Left lobe of liver (tissue), 2 donors: Measurements from ENCODE around the gene OR4D1. TPM values are rescaled to one million over a fixed set of nuclear protein-coding genes. Genes with fewer than 3 reads are reported as not detected.
A peak's percentile ranks its signal among the peaks of the same experiment; 100 is the strongest.
"Not testable (repeated sequence)": the region's sequence is repeated elsewhere in the genome, so short reads cannot be mapped to it uniquely, and the experiment has no call there.

Experiments
- ATAC-seq: fragments of 200-7000 bp; cut with Tn5 transposase; one replicate; pipeline ENCODE4 v1.9.1; 2020; ENCODE audit warnings: mild to moderate bottlenecking, moderate library complexity
- DNase-seq: peaks from one replicate; pipeline ENCODE4 v3.0.0-alpha.2; 2020; ENCODE audit warnings: low spot score
- total RNA-seq: library from RNA; stranded (reverse); gene quantifications from one replicate; pipeline ENCODE4 v1.2.1, GENCODE V29; 2021
- donor health status: DM: no; HTN: no; CAD: no; lungs with moderate emphysema.
- donor health status: DM: no; HTN: yes; CAD: no.

OR4D1 gene
- not detected for total RNA-seq

DNA sequence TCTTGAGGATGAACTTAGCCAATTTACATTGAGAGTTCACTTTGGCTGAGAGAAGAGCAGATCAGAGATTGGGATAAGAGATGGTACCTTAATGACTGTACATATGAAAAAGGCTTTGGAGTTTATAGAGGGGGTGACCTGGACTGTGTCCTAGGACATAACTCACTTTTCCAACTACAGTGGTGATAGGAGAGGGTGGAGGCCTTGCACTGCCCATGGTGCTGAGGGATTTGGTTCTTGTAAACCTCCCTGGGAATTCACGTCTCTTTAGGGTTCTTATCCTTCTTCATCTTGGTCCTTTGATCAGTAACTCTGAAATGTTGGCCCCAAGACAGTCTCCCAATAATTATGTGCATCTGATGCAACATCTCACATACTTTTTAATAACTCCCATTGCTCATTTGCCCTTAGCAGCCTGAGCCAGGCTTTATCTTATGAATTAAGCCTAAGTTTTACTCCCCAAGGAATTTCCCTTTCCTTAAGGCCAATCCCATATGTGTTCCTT, at the start of gene OR4D1:
OR4D1 (plus strand) TSS at position 455 of the 505 bp plus-strand sequence. CDS start 6,770 bp downstream, outside the sequence.
- DNase-seq = no peak
- no peak for ATAC-seq

- no peak for DNase-seq
- no peak for ATAC-seq
Observed at GRCh38 chr17:58100506-58100905, 47.7 kb upstream of the OR4D1 start.

DNA sequence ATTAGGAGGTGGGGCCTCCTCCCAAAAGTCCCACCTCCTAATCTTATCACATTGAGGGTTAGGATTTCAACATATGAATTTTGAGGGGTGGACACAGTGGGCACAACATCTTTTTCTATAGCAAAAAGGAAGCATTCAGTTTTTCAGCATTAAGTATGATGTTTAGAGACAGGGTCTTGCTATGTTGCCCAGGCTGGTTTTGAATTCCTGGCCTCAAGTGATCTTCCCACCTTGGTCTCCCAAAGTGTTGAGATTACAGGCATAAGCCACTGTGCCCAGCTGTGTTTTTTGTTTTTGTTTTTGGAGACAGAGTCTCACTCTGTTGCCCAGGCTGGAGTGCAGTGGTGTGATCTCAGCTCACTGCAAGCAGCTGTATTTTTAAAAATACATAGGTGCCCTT, 46.3 kb upstream of the OR4D1 start:
- not testable (repeated sequence) for DNase-seq, ATAC-seq

GRCh38 chr17:58105093-58105492, 43.1 kb upstream of the OR4D1 start:
- ATAC-seq = no peak
- no peak for DNase-seq

- ATAC-seq = no peak
- no peak for DNase-seq
Observed at GRCh38 chr17:58107306-58107705, 40.9 kb upstream of the OR4D1 start.

GRCh38 chr17:58109197-58109596, 39.0 kb upstream of the OR4D1 start:
- no peak for ATAC-seq
- no peak for DNase-seq

GRCh38 chr17:58110012-58110411, 38.2 kb upstream of the OR4D1 start:
- DNase-seq = no peak
- no peak for ATAC-seq

DNA sequence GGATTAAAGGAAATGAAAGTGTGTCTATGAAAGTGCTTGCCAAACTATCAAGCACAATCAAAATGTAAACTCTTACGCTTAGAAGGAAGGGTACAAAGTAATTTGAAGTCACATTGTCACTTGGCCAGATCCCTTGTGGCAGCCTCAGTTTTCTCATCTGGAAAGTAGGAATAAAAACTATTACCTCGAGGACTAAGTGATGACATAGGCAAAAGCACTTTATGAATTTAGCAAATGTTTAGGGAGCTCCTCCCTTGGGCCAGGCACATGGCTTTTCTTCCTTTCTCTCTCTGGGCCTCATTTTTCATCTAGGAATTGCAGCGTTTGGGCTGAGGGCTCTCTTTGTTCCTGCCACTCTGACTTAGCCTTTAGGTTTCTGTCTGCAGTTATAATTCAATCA, 36.5 kb upstream of the OR4D1 start:
- ATAC-seq = no peak

DNA sequence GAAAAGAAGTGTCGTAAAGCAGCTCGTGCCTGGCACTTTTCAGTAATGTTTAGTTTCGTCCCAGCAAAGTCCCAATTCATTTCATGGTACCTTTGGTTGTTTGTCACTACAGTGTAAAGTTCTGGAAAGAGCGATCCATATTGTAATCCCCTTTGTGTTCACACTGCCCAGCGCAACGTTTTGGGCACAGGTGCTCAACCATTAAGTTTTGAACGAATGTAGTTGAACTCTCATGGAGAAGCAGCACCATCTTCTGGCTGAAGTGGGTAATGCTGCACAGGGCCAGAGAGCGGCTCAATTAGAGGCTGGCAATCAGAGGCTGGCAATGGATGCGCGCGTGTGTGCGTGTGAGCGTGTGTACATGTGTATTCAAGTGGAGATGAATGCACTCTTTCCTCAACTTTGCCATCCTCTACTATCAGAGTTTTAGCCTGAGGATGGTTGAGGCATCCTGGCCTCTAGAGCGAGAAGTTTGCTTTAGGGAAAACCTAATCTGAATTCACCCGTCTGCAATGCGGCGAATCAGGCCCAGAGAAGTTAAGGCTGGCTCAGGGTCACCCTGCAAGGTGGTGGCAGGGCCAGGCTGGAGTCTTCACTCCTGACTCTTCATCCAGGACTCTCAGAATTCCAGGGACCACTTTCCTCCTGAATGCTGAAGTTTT, 35.1 kb upstream of the OR4D1 start:
- DNase-seq (peak; percentile 77), ATAC-seq (peak; percentile 99)

More for the DNA sequence above, 36.5 kb upstream of the OR4D1 start:
- DNase-seq = no peak

- DNase-seq (no peak), ATAC-seq (no peak)
Observed at GRCh38 chr17:58113947-58114346, 34.2 kb upstream of the OR4D1 start.

- ATAC-seq = no peak
- DNase-seq = no peak
Observed at GRCh38 chr17:58117382-58117781, 30.8 kb upstream of the OR4D1 start.

GRCh38 chr17:58119491-58119890, 28.7 kb upstream of the OR4D1 start:
- DNase-seq (no peak), ATAC-seq (no peak)

DNA sequence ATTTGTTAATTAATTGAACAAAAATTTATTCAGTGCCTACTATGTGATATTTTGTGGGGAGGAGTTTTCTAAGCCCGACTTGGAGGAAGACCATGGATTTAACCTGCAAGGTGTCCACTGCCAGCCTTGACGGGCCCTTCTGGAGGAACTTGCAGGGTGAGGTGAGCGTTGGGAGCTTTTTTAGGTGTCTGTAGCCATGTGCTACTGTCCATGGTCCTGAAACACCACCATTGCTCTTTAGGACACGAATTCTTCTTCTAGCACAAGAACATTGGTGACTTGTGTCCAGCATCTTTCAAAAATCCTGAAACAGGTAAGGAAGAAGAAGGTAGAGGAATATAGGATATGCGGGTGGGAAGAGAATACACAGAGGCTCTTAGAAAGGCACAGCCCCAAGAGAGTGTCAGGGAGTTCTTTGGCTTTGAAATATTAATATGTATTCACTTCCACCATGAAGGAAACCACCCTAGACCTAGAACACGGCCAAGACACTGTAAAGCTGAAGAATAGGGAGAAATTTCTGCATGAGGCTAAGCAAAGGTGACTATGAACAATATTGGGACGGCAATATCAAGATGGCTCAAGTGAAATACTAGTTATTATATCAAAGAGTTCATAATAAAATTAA, 27.9 kb upstream of the OR4D1 start:
- peak; percentile 81 for ATAC-seq

DNA sequence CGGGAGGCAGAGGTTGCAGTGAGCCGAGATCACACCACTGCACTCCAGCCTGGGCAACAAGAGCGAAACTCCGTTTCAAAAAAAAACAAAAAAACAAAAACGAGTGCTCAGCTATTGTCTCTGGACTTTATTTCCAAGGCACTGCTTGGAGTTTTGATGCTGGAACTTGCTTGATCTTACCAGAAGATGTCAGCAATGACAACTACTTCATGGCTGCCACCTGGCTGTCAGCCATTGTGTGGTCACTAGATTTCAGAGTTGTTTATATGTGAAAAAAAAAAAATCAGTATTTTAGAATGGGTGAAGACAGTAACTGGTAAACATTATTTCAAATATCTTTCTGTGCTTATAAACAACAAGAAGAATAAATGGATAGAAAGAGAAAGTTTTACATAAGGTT, 26.3 kb upstream of the OR4D1 start:
- no peak for DNase-seq

More for the DNA sequence above, 27.9 kb upstream of the OR4D1 start:
- no peak for DNase-seq

DNA sequence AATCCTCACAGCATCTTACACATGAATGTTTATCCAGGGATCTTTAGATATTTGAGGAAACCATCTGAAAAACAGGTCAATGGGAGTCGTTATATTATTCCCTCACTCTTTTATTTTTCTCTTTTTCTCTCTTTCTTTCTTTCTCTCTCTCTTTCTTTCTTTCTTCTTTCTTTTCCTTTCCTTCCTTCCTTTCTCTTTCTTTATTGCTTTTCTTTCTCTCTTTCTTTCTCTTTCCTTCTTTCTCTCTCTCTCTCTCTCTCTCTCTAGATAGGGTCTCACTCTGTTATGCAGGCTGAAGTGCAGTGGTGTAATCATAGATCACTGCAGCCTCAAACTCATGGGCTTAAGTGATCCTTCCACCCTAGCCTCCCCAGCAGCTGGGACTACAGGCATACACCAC, 20.3 kb upstream of the OR4D1 start:
- no peak for ATAC-seq
- no peak for DNase-seq

More for the DNA sequence above, 26.3 kb upstream of the OR4D1 start:
- ATAC-seq = no peak

DNA sequence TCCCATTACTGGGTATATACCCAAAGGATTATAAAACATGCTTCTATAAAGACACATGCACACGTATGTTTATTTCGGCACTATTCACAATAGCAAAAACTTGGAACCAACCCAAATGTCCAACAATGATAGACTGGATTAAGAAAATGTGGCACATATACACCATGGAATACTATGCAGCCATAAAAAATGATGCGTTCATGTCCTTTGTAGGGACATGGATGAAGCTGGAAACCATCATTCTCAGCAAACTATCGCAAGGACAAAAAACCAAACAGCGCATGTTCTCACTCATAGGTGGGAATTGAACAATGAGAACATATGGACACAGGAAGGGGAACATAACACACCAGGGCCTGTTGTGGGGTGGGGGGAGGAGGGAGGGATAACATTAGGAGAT, 15.5 kb upstream of the OR4D1 start:
- DNase-seq, ATAC-seq: not testable (repeated sequence)

GRCh38 chr17:58136669-58137279, 11.4 kb upstream of the OR4D1 start:
- ATAC-seq = peak; percentile 87
- no peak for DNase-seq

- DNase-seq = no peak
- ATAC-seq = no peak
Observed at GRCh38 chr17:58141505-58141904, 6.7 kb upstream of the OR4D1 start.

DNA sequence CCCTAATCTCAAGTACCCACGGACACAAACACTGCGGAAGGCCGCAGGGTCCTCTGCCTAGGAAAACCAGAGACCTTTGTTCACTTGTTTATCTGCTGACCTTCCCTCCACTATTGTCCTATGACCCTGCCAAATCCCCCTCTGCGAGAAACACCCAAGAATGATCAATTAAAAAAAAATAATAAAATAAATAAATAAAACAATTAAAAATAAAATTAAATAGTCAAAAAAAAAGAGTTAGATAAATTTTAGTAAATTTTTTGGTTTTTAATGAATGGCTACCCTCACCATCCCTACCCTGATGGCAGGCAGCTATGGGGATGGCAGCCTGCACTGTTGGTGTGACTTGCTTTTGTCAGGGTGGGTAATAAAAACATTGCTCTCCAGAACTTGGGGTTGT, 4.8 kb upstream of the OR4D1 start:
- not testable (repeated sequence) for DNase-seq, ATAC-seq

- DNase-seq (no peak), ATAC-seq (no peak)
Observed at GRCh38 chr17:58144801-58145200, 3.4 kb upstream of the OR4D1 start.

DNA sequence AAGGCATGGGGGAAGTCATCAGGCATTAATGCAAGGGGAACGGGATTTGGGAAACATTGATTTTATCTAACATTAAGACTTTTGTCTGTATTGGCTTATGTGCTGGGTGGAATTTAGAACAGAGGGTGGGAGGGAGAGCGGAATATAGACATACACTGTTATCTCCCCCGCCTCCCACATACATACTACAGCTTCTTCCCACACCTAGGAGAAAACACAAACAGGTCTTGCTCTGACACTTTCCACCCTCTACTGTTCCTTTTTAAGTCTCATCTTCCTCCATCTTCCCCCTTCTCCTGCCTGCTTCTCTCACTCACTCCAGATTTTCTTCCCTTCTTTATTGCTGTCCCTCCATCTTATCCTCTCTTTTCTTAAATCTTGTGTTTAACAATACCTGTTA, 425 bp downstream of the OR4D1 start:
- ATAC-seq (no peak), DNase-seq (no peak)

- DNase-seq (no peak), ATAC-seq (no peak)
Observed at GRCh38 chr17:58150394-58150793, 2.2 kb downstream of the OR4D1 start.
